DOHH2 (cell line): ENCODE data around the gene KIAA1614.

Experiments used
- H3F3A ChIP-seq: fragments of 200-600 bp; sonication (generic), shearing (Covaris generic); 2 replicates; pipeline ENCODE4 v1.6.0; 2016; ENCODE audit warnings: antibody characterized with exemption, mild to moderate bottlenecking; ENCODE audit not compliant: control insufficient read depth, insufficient read depth
- H3K27ac ChIP-seq: fragments of 200-600 bp; sonication (generic); 2 replicates; pipeline ENCODE4 v1.5.1; 2014; ENCODE audit warnings: low read depth, mild to moderate bottlenecking, low read length, moderate library complexity
- H3K27me3 ChIP-seq: fragments of 200-600 bp; sonication (generic); 2 replicates; pipeline ENCODE4 v1.6.1; 2014; ENCODE audit warnings: mild to moderate bottlenecking, low read length, mixed read lengths; ENCODE audit not compliant: control insufficient read depth
- H3K36me3 ChIP-seq: fragments of 200-600 bp; sonication (generic); 2 replicates; pipeline ENCODE4 v1.6.1; 2014; ENCODE audit warnings: mild to moderate bottlenecking, low read length, moderate library complexity, mixed read lengths; ENCODE audit not compliant: control insufficient read depth
- H3K4me1 ChIP-seq: fragments of 200-600 bp; sonication (generic); 2 replicates; pipeline ENCODE4 v1.6.1; 2014; ENCODE audit warnings: mild to moderate bottlenecking, low read length, mixed read lengths; ENCODE audit not compliant: control insufficient read depth
- H3K4me2 ChIP-seq: fragments of 200-600 bp; sonication (generic); 2 replicates; pipeline ENCODE4 v1.6.0; 2014; ENCODE audit warnings: mild to moderate bottlenecking, low read length, moderate library complexity
- H3K4me3 ChIP-seq: fragments of 200-600 bp; sonication (generic); 2 replicates; pipeline ENCODE4 v1.5.1; 2014; ENCODE audit warnings: mild to moderate bottlenecking, low read length, mixed read lengths
- H3K79me2 ChIP-seq: fragments of 200-600 bp; sonication (generic); 2 replicates; pipeline ENCODE4 v1.6.1; 2014; ENCODE audit warnings: mild to moderate bottlenecking, low read length, mixed read lengths; ENCODE audit not compliant: control insufficient read depth
- H3K9me2 ChIP-seq: fragments of 200-600 bp; sonication (generic); replicated peaks from 2 replicates; pipeline ENCODE4 v1.6.1; 2014; ENCODE audit warnings: mild to moderate bottlenecking, low read length, mixed read lengths; ENCODE audit not compliant: control insufficient read depth
- H3K9me3 ChIP-seq: fragments of 200-600 bp; sonication (generic); 2 replicates; pipeline ENCODE4 v1.6.1; 2014; ENCODE audit warnings: antibody characterized with exemption, low read length, mixed read lengths; ENCODE audit not compliant: control insufficient read depth, insufficient read depth
- H4K20me1 ChIP-seq: fragments of 200-600 bp; sonication (generic); 2 replicates; pipeline ENCODE4 v1.6.0; 2014; ENCODE audit warnings: low read depth, mild to moderate bottlenecking, antibody characterized with exemption, low read length, moderate library complexity; ENCODE audit not compliant: control insufficient read depth, insufficient read depth
- EZH2phosphoT487 ChIP-seq: fragments of 200-600 bp; sonication (generic); IDR thresholded peaks from 2 replicates; pipeline ENCODE4 v1.6.1; 2017; ENCODE audit warnings: borderline replicate concordance, mild to moderate bottlenecking, antibody characterized with exemption, low read length, moderate library complexity, mixed read lengths
- TF ChIP-seq, protein P1 (sequence below): fragments of 200-600 bp; sonication (generic); IDR thresholded peaks from one replicate; pipeline ENCODE4 v1.5.1; 2014; ENCODE audit warnings: antibody characterized with exemption, mild to moderate bottlenecking, low read depth, low read length; ENCODE audit not compliant: poor library complexity, severe bottlenecking

The KIAA1614 gene

GRCh38 chr1:180994262-180994661, 81.6 kb downstream of the KIAA1614 start:
- no peaks in the 10 kb centered on the region for H3K79me2 ChIP-seq
- no peak overlapping the region for H3K27ac ChIP-seq
- H3K9me2 ChIP-seq = no peaks in the 10 kb centered on the region
- no peaks in the 10 kb centered on the region for H3F3A ChIP-seq
- peaks cover 41% of the 10 kb centered on the region for H3K36me3 ChIP-seq
- no peaks in the 10 kb centered on the region for H3K9me3 ChIP-seq
- no peaks in the 10 kb centered on the region for H3K27me3 ChIP-seq
- peaks cover 4% of the 10 kb centered on the region; the same call in 1 of the 2 replicates for H3K4me1 ChIP-seq
- H3K4me2 ChIP-seq = no peak overlapping the region
- no peak overlapping the region for H3K4me3 ChIP-seq
- TF ChIP-seq EZH2phosphoT487 = no peak
- TF ChIP-seq, protein P1, sequence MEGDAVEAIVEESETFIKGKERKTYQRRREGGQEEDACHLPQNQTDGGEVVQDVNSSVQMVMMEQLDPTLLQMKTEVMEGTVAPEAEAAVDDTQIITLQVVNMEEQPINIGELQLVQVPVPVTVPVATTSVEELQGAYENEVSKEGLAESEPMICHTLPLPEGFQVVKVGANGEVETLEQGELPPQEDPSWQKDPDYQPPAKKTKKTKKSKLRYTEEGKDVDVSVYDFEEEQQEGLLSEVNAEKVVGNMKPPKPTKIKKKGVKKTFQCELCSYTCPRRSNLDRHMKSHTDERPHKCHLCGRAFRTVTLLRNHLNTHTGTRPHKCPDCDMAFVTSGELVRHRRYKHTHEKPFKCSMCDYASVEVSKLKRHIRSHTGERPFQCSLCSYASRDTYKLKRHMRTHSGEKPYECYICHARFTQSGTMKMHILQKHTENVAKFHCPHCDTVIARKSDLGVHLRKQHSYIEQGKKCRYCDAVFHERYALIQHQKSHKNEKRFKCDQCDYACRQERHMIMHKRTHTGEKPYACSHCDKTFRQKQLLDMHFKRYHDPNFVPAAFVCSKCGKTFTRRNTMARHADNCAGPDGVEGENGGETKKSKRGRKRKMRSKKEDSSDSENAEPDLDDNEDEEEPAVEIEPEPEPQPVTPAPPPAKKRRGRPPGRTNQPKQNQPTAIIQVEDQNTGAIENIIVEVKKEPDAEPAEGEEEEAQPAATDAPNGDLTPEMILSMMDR = no peak
- no peaks in the 10 kb centered on the region for H4K20me1 ChIP-seq

GRCh38 chr1:180997843-180998504, 85.3 kb downstream of the KIAA1614 start:
- H3K9me3 ChIP-seq = no peaks in the 10 kb centered on the region
- TF ChIP-seq, protein P1 = no peak
- no peak for TF ChIP-seq EZH2phosphoT487
- H3K27ac ChIP-seq = no peak overlapping the region
- no peaks in the 10 kb centered on the region for H3K27me3 ChIP-seq
- no peak overlapping the region for H3K4me2 ChIP-seq
- H3K4me3 ChIP-seq = no peak overlapping the region
- H4K20me1 ChIP-seq = no peaks in the 10 kb centered on the region
- H3F3A ChIP-seq = no peaks in the 10 kb centered on the region
- H3K9me2 ChIP-seq = no peaks in the 10 kb centered on the region
- H3K79me2 ChIP-seq = no peaks in the 10 kb centered on the region
- H3K4me1 ChIP-seq = no peaks in the 10 kb centered on the region
- H3K36me3 ChIP-seq = peaks cover 24% of the 10 kb centered on the region
